Measurements from ENCODE around the gene UTP25. TPM values are rescaled to one million over a fixed set of nuclear protein-coding genes. Genes with fewer than 3 reads are reported as not detected.

Gene UTP25
- total RNA-seq, 1 experiment from 2014 or later, result 19.1 TPM

- Mint-ChIP-seq H3K4me3 (ENCODE audit: low read depth, unreplicated experiment) (no peak overlapping the region), H3K36me3 (ENCODE audit: insufficient read depth, unreplicated experiment) (peaks cover 74% of the 10 kb centered on the region), H3K27ac (ENCODE audit: unreplicated experiment) (no peak overlapping the region)
Observed at GRCh38 chr1:209835782-209836298, 8.1 kb downstream of the UTP25 start.

GRCh38 chr1:209837671-209838070, 9.9 kb downstream of the UTP25 start:
- Mint-ChIP-seq H3K27ac (ENCODE audit: unreplicated experiment) (no peak overlapping the region), H3K36me3 (ENCODE audit: insufficient read depth, unreplicated experiment) (peaks cover 72% of the 10 kb centered on the region), H3K27me3 (ENCODE audit: unreplicated experiment) (no peaks in the 10 kb centered on the region), H3K4me3 (ENCODE audit: low read depth, unreplicated experiment) (no peak overlapping the region), H3K4me1 (ENCODE audit: low read depth, unreplicated experiment) (peaks cover 30% of the 10 kb centered on the region), H3K9me3 (ENCODE audit: low read depth, unreplicated experiment) (no peaks in the 10 kb centered on the region)
- no peak for TF ChIP-seq CTCF (IDR thresholded peaks at IDR 0.05; ENCODE audit: unreplicated experiment)
- DNase-seq, result no peak
- no TSS peak for BruUV-seq (replicated peaks)
- intact Hi-C loops (cut with micrococcal nuclease; ENCODE audit: unreplicated experiment), result no loop called here
- CTCF ChIA-PET, result no interaction called here

More at GRCh38 chr1:209835782-209836298, 8.1 kb downstream of the UTP25 start:
- CTCF ChIA-PET, result interaction anchor here (1.1 kb wide), 1 partner anchor 549 kb away, joined by 3 read pairs; no protein-coding TSS in a partner anchor
- BruUV-seq (replicated peaks), result no TSS peak
- Mint-ChIP-seq H3K27me3 (ENCODE audit: unreplicated experiment) (no peaks in the 10 kb centered on the region), H3K9me3 (ENCODE audit: low read depth, unreplicated experiment) (no peaks in the 10 kb centered on the region), H3K4me1 (ENCODE audit: low read depth, unreplicated experiment) (peaks cover 33% of the 10 kb centered on the region)
- TF ChIP-seq CTCF (IDR thresholded peaks at IDR 0.05; ENCODE audit: unreplicated experiment), result no peak
- intact Hi-C loops (cut with micrococcal nuclease; ENCODE audit: unreplicated experiment), result no loop called here
- DNase-seq, result no peak

GRCh38 chr1:209838537-209838936, 10.8 kb downstream of the UTP25 start:
- no TSS peak for BruUV-seq (replicated peaks)
- Mint-ChIP-seq H3K27ac (ENCODE audit: unreplicated experiment) (peak overlapping the region; percentile 96), H3K9me3 (ENCODE audit: low read depth, unreplicated experiment) (no peaks in the 10 kb centered on the region), H3K4me3 (ENCODE audit: low read depth, unreplicated experiment) (no peak overlapping the region), H3K4me1 (ENCODE audit: low read depth, unreplicated experiment) (peaks cover 30% of the 10 kb centered on the region), H3K36me3 (ENCODE audit: insufficient read depth, unreplicated experiment) (peaks cover 70% of the 10 kb centered on the region), H3K27me3 (ENCODE audit: unreplicated experiment) (no peaks in the 10 kb centered on the region)
- intact Hi-C loops (cut with micrococcal nuclease; ENCODE audit: unreplicated experiment), result no loop called here
- CTCF ChIA-PET, result no interaction called here
- DNase-seq, result no peak
- no peak for TF ChIP-seq CTCF (IDR thresholded peaks at IDR 0.05; ENCODE audit: unreplicated experiment)

- no peak for TF ChIP-seq CTCF (IDR thresholded peaks at IDR 0.05; ENCODE audit: unreplicated experiment)
- no peaks in the 10 kb centered on the region for H3K9me3 Mint-ChIP-seq (ENCODE audit: low read depth, unreplicated experiment)
- BruUV-seq (replicated peaks), result no TSS peak
- peak overlapping the region; percentile 96 for H3K27ac Mint-ChIP-seq (ENCODE audit: unreplicated experiment)
- no peaks in the 10 kb centered on the region for H3K27me3 Mint-ChIP-seq (ENCODE audit: unreplicated experiment)
- intact Hi-C loops (cut with micrococcal nuclease; ENCODE audit: unreplicated experiment), result no loop called here
- peaks cover 30% of the 10 kb centered on the region for H3K4me1 Mint-ChIP-seq (ENCODE audit: low read depth, unreplicated experiment)
- CTCF ChIA-PET, result interaction anchor here (0.6 to 1.5 kb wide), 8 partner anchors 11 to 270 kb away, joined by 3 to 6 read pairs (median 3); partner anchors contain the start of gene UTP25
- peaks cover 66% of the 10 kb centered on the region for H3K36me3 Mint-ChIP-seq (ENCODE audit: insufficient read depth, unreplicated experiment)
- H3K4me3 Mint-ChIP-seq (ENCODE audit: low read depth, unreplicated experiment), result peak overlapping the region; percentile 37
- DNase-seq, result peak; percentile 59
Observed at GRCh38 chr1:209839875-209840546, 12.2 kb downstream of the UTP25 start.
